HEK293 (cell line): ENCODE data around the gene AKR1C1.
"Not testable (repeated sequence)": the region's sequence is repeated elsewhere in the genome, so short reads cannot be mapped to it uniquely, and the experiment has no call there.

Source experiments
- CTCF ChIA-PET: fragments of 350-600 bp; formaldehyde crosslinking; extraction: SDS; loops from one replicate; lab custom pipeline; 2021; ENCODE audit warnings: antibody characterized with exemption; lab: Yijun Ruan, JAX
- POLR2A ChIA-PET: fragments of 300-600 bp; formaldehyde crosslinking; extraction: SDS; loops from one replicate; lab custom pipeline; 2020; ENCODE audit warnings: antibody characterized with exemption, inconsistent platforms; lab: Yijun Ruan, JAX
- H3K27ac ChIP-seq: fragments of 200-500 bp; sonication (Bioruptor generic); 2 replicates; pipeline ENCODE4 v1.5.1; 2014; ENCODE audit warnings: low read depth, low read length, control low read depth, inconsistent platforms; ENCODE audit errors: extremely low read depth
- H3K36me3 ChIP-seq, 2 experiments: fragments of 200-500 bp in 1 of 2; sonication (Bioruptor generic) in 1 of 2; 1 replicate in 1 of 2; 2 replicates in 1 of 2; pipeline ENCODE4 v1.5.1; 2014 to 2017; ENCODE audit warnings: inconsistent platforms in 2 of 2, low read length in 2 of 2; ENCODE audit not compliant: control insufficient read depth in 2 of 2, insufficient read depth in 1 of 2
- H3K4me1 ChIP-seq: fragments of 200-500 bp; sonication (Bioruptor generic); 2 replicates; pipeline ENCODE4 v1.5.1; 2014; ENCODE audit warnings: mild to moderate bottlenecking, low read length, inconsistent platforms; ENCODE audit not compliant: control insufficient read depth, insufficient read depth
- H3K4me3 ChIP-seq: 2 replicates; pipeline ENCODE4 v1.5.1; 2011; ENCODE audit warnings: low read depth, mild to moderate bottlenecking, control low read depth, low read length, moderate library complexity
- H3K9me3 ChIP-seq: fragments of 200-500 bp; sonication (Bioruptor generic); 2 replicates; pipeline ENCODE4 v1.5.1; 2014; ENCODE audit warnings: low read depth, low read length, inconsistent platforms; ENCODE audit not compliant: control insufficient read depth, insufficient read depth
- KLF7 ChIP-seq: fragments of 450-650 bp; formaldehyde crosslinking; IDR thresholded peaks from 2 replicates; pipeline ENCODE4 v1.5.1; 2016; ENCODE audit warnings: missing biosample characterization, missing genetic modification characterization, borderline replicate concordance
- KLF8 ChIP-seq: fragments of 450-650 bp; formaldehyde crosslinking; IDR thresholded peaks from 2 replicates; pipeline ENCODE4 v1.5.1; 2016; ENCODE audit warnings: missing biosample characterization, missing genetic modification characterization
- KLF9 ChIP-seq: fragments of 450-650 bp; formaldehyde crosslinking; IDR thresholded peaks from 2 replicates; pipeline ENCODE4 v1.5.1; 2016; ENCODE audit warnings: missing biosample characterization, missing genetic modification characterization, low read depth
- MZF1 ChIP-seq: fragments of 450-650 bp; formaldehyde crosslinking; IDR thresholded peaks from 2 replicates; pipeline ENCODE4 v1.5.1; 2017; ENCODE audit warnings: missing biosample characterization, missing genetic modification characterization, borderline replicate concordance
- TRIM28 ChIP-seq: IDR thresholded peaks from 2 replicates; pipeline ENCODE4 v1.6.1; 2011; ENCODE audit warnings: low read length, control low read depth, borderline replicate concordance
- ZBTB7A ChIP-seq: fragments of 450-650 bp; formaldehyde crosslinking; IDR thresholded peaks from 2 replicates; pipeline ENCODE4 v1.5.1; 2016; ENCODE audit warnings: low read depth, missing biosample characterization, missing genetic modification characterization
- ZEB2 ChIP-seq: fragments of 450-650 bp; formaldehyde crosslinking; IDR thresholded peaks from 2 replicates; pipeline ENCODE4 v1.5.1; 2016; ENCODE audit warnings: missing biosample characterization, missing genetic modification characterization
- ZFP69B ChIP-seq: fragments of 450-650 bp; formaldehyde crosslinking; IDR thresholded peaks from 2 replicates; pipeline ENCODE4 v1.5.1; 2016; ENCODE audit warnings: missing biosample characterization, missing genetic modification characterization
- ZIC2 ChIP-seq: fragments of 450-650 bp; formaldehyde crosslinking; IDR thresholded peaks from 2 replicates; pipeline ENCODE4 v1.5.1; 2016; ENCODE audit warnings: missing biosample characterization, missing genetic modification characterization
- ZNF121 ChIP-seq: fragments of 450-650 bp; formaldehyde crosslinking; IDR thresholded peaks from 2 replicates; pipeline ENCODE4 v1.5.1; 2016; ENCODE audit warnings: missing biosample characterization, missing genetic modification characterization
- ZNF621 ChIP-seq: fragments of 450-650 bp; formaldehyde crosslinking; IDR thresholded peaks from 2 replicates; pipeline ENCODE4 v1.5.1; 2017; ENCODE audit warnings: missing biosample characterization, missing genetic modification characterization
- ZNF777 ChIP-seq: fragments of 450-650 bp; formaldehyde crosslinking; IDR thresholded peaks from 2 replicates; pipeline ENCODE4 v1.5.1; 2017; ENCODE audit warnings: missing biosample characterization, missing genetic modification characterization, borderline replicate concordance
- ZNF791 ChIP-seq: fragments of 450-650 bp; formaldehyde crosslinking; IDR thresholded peaks from 2 replicates; pipeline ENCODE4 v1.5.1; 2016; ENCODE audit warnings: missing biosample characterization, missing genetic modification characterization
- TF ChIP-seq, protein P1 (sequence below): fragments of 450-650 bp; formaldehyde crosslinking; IDR thresholded peaks from 2 replicates; pipeline ENCODE4 v1.5.1; 2017; ENCODE audit warnings: missing biosample characterization, missing genetic modification characterization

AKR1C1 gene

DNA sequence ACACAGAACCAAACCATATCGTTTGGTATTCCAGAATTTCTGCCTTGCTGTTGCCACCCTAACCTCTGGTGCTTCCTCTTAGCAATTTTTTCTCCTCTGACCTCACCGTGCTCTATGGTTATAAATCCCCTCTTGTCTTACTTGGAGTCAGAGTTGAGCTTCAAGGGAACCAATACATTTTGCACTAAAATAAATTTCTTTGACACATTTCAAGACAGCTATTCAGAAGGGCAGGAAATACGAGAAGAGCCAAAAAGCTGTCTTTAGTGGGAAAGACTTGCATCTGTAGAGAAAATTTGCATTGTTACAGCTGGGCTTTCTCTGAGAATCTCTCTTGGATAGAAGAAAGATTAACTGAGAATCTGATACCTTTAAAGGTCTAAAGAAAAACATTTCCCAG is 54.9 kb downstream of the AKR1C1 start (continued):
- TF ChIP-seq, protein P1, sequence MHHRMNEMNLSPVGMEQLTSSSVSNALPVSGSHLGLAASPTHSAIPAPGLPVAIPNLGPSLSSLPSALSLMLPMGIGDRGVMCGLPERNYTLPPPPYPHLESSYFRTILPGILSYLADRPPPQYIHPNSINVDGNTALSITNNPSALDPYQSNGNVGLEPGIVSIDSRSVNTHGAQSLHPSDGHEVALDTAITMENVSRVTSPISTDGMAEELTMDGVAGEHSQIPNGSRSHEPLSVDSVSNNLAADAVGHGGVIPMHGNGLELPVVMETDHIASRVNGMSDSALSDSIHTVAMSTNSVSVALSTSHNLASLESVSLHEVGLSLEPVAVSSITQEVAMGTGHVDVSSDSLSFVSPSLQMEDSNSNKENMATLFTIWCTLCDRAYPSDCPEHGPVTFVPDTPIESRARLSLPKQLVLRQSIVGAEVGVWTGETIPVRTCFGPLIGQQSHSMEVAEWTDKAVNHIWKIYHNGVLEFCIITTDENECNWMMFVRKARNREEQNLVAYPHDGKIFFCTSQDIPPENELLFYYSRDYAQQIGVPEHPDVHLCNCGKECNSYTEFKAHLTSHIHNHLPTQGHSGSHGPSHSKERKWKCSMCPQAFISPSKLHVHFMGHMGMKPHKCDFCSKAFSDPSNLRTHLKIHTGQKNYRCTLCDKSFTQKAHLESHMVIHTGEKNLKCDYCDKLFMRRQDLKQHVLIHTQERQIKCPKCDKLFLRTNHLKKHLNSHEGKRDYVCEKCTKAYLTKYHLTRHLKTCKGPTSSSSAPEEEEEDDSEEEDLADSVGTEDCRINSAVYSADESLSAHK (tag by site-specific recombination): no peak
- TF ChIP-seq ZBTB7A (tag by site-specific recombination): no peak
- no peak for TF ChIP-seq ZNF791
- no peak for TF ChIP-seq KLF7
- no peak for TF ChIP-seq ZEB2 (tag by site-specific recombination)
- no peak for TF ChIP-seq ZFP69B (tag by site-specific recombination)
- TF ChIP-seq KLF9: no peak
- TF ChIP-seq ZNF621: no peak
- no peak for TF ChIP-seq TRIM28
- no peak for TF ChIP-seq MZF1
- TF ChIP-seq KLF8 (tag by site-specific recombination): no peak
- no peak for TF ChIP-seq ZIC2 (tag by site-specific recombination)
- no peak for TF ChIP-seq ZNF777 (tag by site-specific recombination)
- no peak for TF ChIP-seq ZNF121 (tag by site-specific recombination)

- H3K27ac ChIP-seq, CTCF ChIA-PET, H3K9me3 ChIP-seq, H3K4me3 ChIP-seq, H3K36me3 ChIP-seq, POLR2A ChIA-PET, H3K4me1 ChIP-seq: not testable (repeated sequence)
Measured at GRCh38 chr10:5018671-5019277, 55.6 kb downstream of the AKR1C1 start.

GRCh38 chr10:5019770-5020612 is 56.8 kb downstream of the AKR1C1 start:
- H3K27ac ChIP-seq, H3K4me1 ChIP-seq, CTCF ChIA-PET, H3K36me3 ChIP-seq, H3K4me3 ChIP-seq, H3K9me3 ChIP-seq, POLR2A ChIA-PET: not testable (repeated sequence)

GRCh38 chr10:5021624-5022290 is 58.5 kb downstream of the AKR1C1 start:
- H3K36me3 ChIP-seq, CTCF ChIA-PET, H3K4me1 ChIP-seq, H3K9me3 ChIP-seq, H3K4me3 ChIP-seq, POLR2A ChIA-PET, H3K27ac ChIP-seq: not testable (repeated sequence)
